ENCODE data around the gene NELL1.

DNA sequence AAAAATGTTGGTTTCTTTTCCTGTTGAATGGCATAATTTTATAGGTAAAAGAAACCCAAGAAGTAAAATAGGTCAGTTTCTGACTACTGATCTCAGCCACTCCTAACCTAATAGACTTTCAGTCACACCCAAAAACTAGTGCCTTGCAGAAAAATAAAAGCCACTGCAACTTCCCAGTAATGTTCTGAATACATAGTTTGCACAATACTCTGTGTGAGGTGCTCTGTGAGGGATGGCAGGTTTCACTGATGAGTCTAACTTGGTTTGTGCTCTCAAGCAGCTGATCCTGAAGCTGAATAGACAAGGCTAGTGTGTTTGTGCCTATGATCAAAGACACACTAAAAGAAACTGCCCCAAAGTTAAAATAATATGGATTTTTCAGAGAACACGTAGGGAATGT is 758.3 kb downstream of the NELL1 start:
- TF ChIP-seq EZH2 (IDR thresholded peaks at IDR 0.05; ENCODE audit: insufficient read depth, poor library complexity, severe bottlenecking) (no peak), EZH2phosphoT487 (IDR thresholded peaks at IDR 0.05; ENCODE audit: insufficient read depth, low read depth) (no peak)
